ENCODE data around the gene DYSF.
"Not testable (repeated sequence)": the region's sequence is repeated elsewhere in the genome, so short reads cannot be mapped to it uniquely, and the experiment has no call there.

DYSF gene

GRCh38 chr2:71637168-71637567 lies 183.8 kb downstream of the DYSF start:
- no peak for DNase-seq (ENCODE audit: low read depth, low spot score)
- Histone ChIP-seq H3K9me3 (ENCODE audit: low read depth, low read length) (no peaks in the 10 kb centered on the region), H3K9ac (ENCODE audit: insufficient read length) (no peak overlapping the region), H3K36me3 (ENCODE audit: insufficient read depth, low read length) (no peaks in the 10 kb centered on the region), H3K27ac (no peak overlapping the region), H3K4me3 (no peak overlapping the region)
- no peak for TF ChIP-seq EZH2 (IDR thresholded peaks at IDR 0.05)
- no peak for TF ChIP-seq FOXP2 (optimal IDR thresholded peaks at IDR 0.05; ENCODE audit: control extremely low read depth, extremely low read length, insufficient read depth)
- no peak for TF ChIP-seq POLR2AphosphoS5 (IDR thresholded peaks at IDR 0.05; ENCODE audit: borderline replicate concordance, low read depth, low read length)

GRCh38 chr2:71637736-71638135 lies 184.4 kb downstream of the DYSF start:
- Histone ChIP-seq H3K9me3 (ENCODE audit: low read depth, low read length) (no peaks in the 10 kb centered on the region), H3K36me3 (ENCODE audit: insufficient read depth, low read length) (no peaks in the 10 kb centered on the region), H3K4me3 (no peak overlapping the region), H3K9ac (ENCODE audit: insufficient read length) (no peak overlapping the region), H3K27ac (no peak overlapping the region)
- DNase-seq (ENCODE audit: low read depth, low spot score), result no peak
- TF ChIP-seq FOXP2 (optimal IDR thresholded peaks at IDR 0.05; ENCODE audit: control extremely low read depth, extremely low read length, insufficient read depth) (no peak), EZH2 (IDR thresholded peaks at IDR 0.05) (no peak), POLR2AphosphoS5 (IDR thresholded peaks at IDR 0.05; ENCODE audit: borderline replicate concordance, low read depth, low read length) (no peak)

- no peak overlapping the region for H3K4me3 ChIP-seq
- no peak overlapping the region for H3K9ac ChIP-seq (ENCODE audit: insufficient read length)
- no peaks in the 10 kb centered on the region for H3K9me3 ChIP-seq (ENCODE audit: low read depth, low read length)
- H3K36me3 ChIP-seq (ENCODE audit: insufficient read depth, low read length), result no peaks in the 10 kb centered on the region
- H3K27ac ChIP-seq, result no peak overlapping the region
- no peak for DNase-seq (ENCODE audit: low read depth, low spot score)
- TF ChIP-seq FOXP2 (optimal IDR thresholded peaks at IDR 0.05; ENCODE audit: control extremely low read depth, extremely low read length, insufficient read depth), result no peak
- no peak for TF ChIP-seq EZH2 (IDR thresholded peaks at IDR 0.05)
- TF ChIP-seq POLR2AphosphoS5 (IDR thresholded peaks at IDR 0.05; ENCODE audit: borderline replicate concordance, low read depth, low read length), result no peak
These were observed 186.4 kb downstream of the DYSF start for GRCh38 chr2:71639735-71640134.

- Histone ChIP-seq H3K27ac (no peak overlapping the region), H3K9me3 (ENCODE audit: low read depth, low read length) (no peaks in the 10 kb centered on the region), H3K9ac (ENCODE audit: insufficient read length) (no peak overlapping the region), H3K4me3 (no peak overlapping the region), H3K36me3 (ENCODE audit: insufficient read depth, low read length) (no peaks in the 10 kb centered on the region)
- DNase-seq (ENCODE audit: low read depth, low spot score), result no peak
- no peak for TF ChIP-seq EZH2 (IDR thresholded peaks at IDR 0.05)
- TF ChIP-seq POLR2AphosphoS5 (IDR thresholded peaks at IDR 0.05; ENCODE audit: borderline replicate concordance, low read depth, low read length), result no peak
- TF ChIP-seq FOXP2 (optimal IDR thresholded peaks at IDR 0.05; ENCODE audit: control extremely low read depth, extremely low read length, insufficient read depth), result no peak
These were observed 187.1 kb downstream of the DYSF start for GRCh38 chr2:71640489-71640888.

GRCh38 chr2:71643674-71644357 lies 190.5 kb downstream of the DYSF start:
- peaks cover 3% of the 10 kb centered on the region; the same call in 1 of the 2 replicates for H3K36me3 ChIP-seq (ENCODE audit: insufficient read depth, low read length)

GRCh38 chr2:71646028-71646427 lies 192.7 kb downstream of the DYSF start:
- Histone ChIP-seq H3K36me3 (ENCODE audit: insufficient read depth, low read length) (peaks cover 3% of the 10 kb centered on the region; the same call in 1 of the 2 replicates), H3K9me3 (ENCODE audit: low read depth, low read length) (no peaks in the 10 kb centered on the region; the same call in 1 of the 2 replicates), H3K27ac (no peak overlapping the region), H3K9ac (ENCODE audit: insufficient read length) (no peak overlapping the region), H3K4me3 (no peak overlapping the region)
- no peak for DNase-seq (ENCODE audit: low read depth, low spot score)
- no peak for TF ChIP-seq EZH2 (IDR thresholded peaks at IDR 0.05)
- TF ChIP-seq POLR2AphosphoS5 (IDR thresholded peaks at IDR 0.05; ENCODE audit: borderline replicate concordance, low read depth, low read length), result no peak
- TF ChIP-seq FOXP2 (optimal IDR thresholded peaks at IDR 0.05; ENCODE audit: control extremely low read depth, extremely low read length, insufficient read depth), result no peak

More at GRCh38 chr2:71643674-71644357, 190.5 kb downstream of the DYSF start:
- Histone ChIP-seq H3K9ac (ENCODE audit: insufficient read length) (no peak overlapping the region), H3K4me3 (no peak overlapping the region), H3K9me3 (ENCODE audit: low read depth, low read length) (no peaks in the 10 kb centered on the region; the same call in 1 of the 2 replicates), H3K27ac (no peak overlapping the region)
- no peak for TF ChIP-seq EZH2 (IDR thresholded peaks at IDR 0.05)
- TF ChIP-seq POLR2AphosphoS5 (IDR thresholded peaks at IDR 0.05; ENCODE audit: borderline replicate concordance, low read depth, low read length), result no peak
- no peak for TF ChIP-seq FOXP2 (optimal IDR thresholded peaks at IDR 0.05; ENCODE audit: control extremely low read depth, extremely low read length, insufficient read depth)
- DNase-seq (ENCODE audit: low read depth, low spot score), result no peak

- peaks cover 3% of the 10 kb centered on the region; the same call in 1 of the 2 replicates for H3K36me3 ChIP-seq (ENCODE audit: insufficient read depth, low read length)
- H3K9me3 ChIP-seq (ENCODE audit: low read depth, low read length), result no peaks in the 10 kb centered on the region; the same call in 1 of the 2 replicates
- H3K9ac ChIP-seq (ENCODE audit: insufficient read length), result peak overlapping the region; percentile 48
- H3K27ac ChIP-seq, result peak overlapping the region; percentile 93
- H3K4me3 ChIP-seq, result peak overlapping the region; percentile 34
- TF ChIP-seq EZH2 (IDR thresholded peaks at IDR 0.05), result no peak
- no peak for TF ChIP-seq FOXP2 (optimal IDR thresholded peaks at IDR 0.05; ENCODE audit: control extremely low read depth, extremely low read length, insufficient read depth)
- no peak for TF ChIP-seq POLR2AphosphoS5 (IDR thresholded peaks at IDR 0.05; ENCODE audit: borderline replicate concordance, low read depth, low read length)
- peak; percentile 74 for DNase-seq (ENCODE audit: low read depth, low spot score)
These were observed 194.0 kb downstream of the DYSF start for GRCh38 chr2:71647356-71647755.

- TF ChIP-seq FOXP2 (optimal IDR thresholded peaks at IDR 0.05; ENCODE audit: control extremely low read depth, extremely low read length, insufficient read depth), result no peak
- no peak for TF ChIP-seq EZH2 (IDR thresholded peaks at IDR 0.05)
- no peak for TF ChIP-seq POLR2AphosphoS5 (IDR thresholded peaks at IDR 0.05; ENCODE audit: borderline replicate concordance, low read depth, low read length)
- Histone ChIP-seq H3K9me3 (ENCODE audit: low read depth, low read length) (peaks cover 7% of the 10 kb centered on the region; the same call in 1 of the 2 replicates), H3K36me3 (ENCODE audit: insufficient read depth, low read length) (no peaks in the 10 kb centered on the region), H3K4me3 (no peak overlapping the region), H3K27ac (no peak overlapping the region), H3K9ac (ENCODE audit: insufficient read length) (no peak overlapping the region)
- no peak for DNase-seq (ENCODE audit: low read depth, low spot score)
These were observed 202.1 kb downstream of the DYSF start for GRCh38 chr2:71655498-71655897.

GRCh38 chr2:71658256-71658655 lies 204.9 kb downstream of the DYSF start:
- H3K36me3 ChIP-seq (ENCODE audit: insufficient read depth, low read length); DNase-seq (ENCODE audit: low read depth, low spot score); H3K27ac ChIP-seq; H3K9me3 ChIP-seq (ENCODE audit: low read depth, low read length); H3K4me3 ChIP-seq; H3K9ac ChIP-seq (ENCODE audit: insufficient read length): not testable (repeated sequence)

Measured in SK-N-MC (cell line).